Measurements from ENCODE around the gene EFCAB11. TPM values are rescaled to one million over a fixed set of nuclear protein-coding genes. Genes with fewer than 3 reads are reported as not detected.
"Not testable (repeated sequence)": the region's sequence is repeated elsewhere in the genome, so short reads cannot be mapped to it uniquely, and the experiment has no call there.

EFCAB11 gene
- total RNA-seq, 2 donors from 2014 or later = 5.8 to 7.7 TPM

GRCh38 chr14:89920056-89920455 lies 34.5 kb downstream of the EFCAB11 start:
- intact Hi-C loops (cut with DNase I, micrococcal nuclease) = no loop called here
- DNase-seq = no peak
- ATAC-seq = no peak

- ATAC-seq (no peak), DNase-seq (no peak)
- intact Hi-C loops (cut with DNase I, micrococcal nuclease) = loop anchor here (5.0 to 10.0 kb wide), 3 partner anchors 504 to 884 kb away; partner anchors contain the start of gene FOXN3 (in 1 of the 2)
Measured at GRCh38 chr14:89918721-89919120, 35.8 kb downstream of the EFCAB11 start.

- ATAC-seq = no peak
- intact Hi-C loops (cut with DNase I, micrococcal nuclease) = loop anchor here (5.0 to 10.0 kb wide), 3 partner anchors 500 to 880 kb away; partner anchors contain the start of gene FOXN3 (in 1 of the 2)
- DNase-seq = peak in 1 of 2 donors; percentile 55
Measured at GRCh38 chr14:89915114-89915878, 39.2 kb downstream of the EFCAB11 start.

- DNase-seq (no peak), ATAC-seq (no peak)
- intact Hi-C loops (cut with DNase I, micrococcal nuclease) = loop anchor here (5.0 to 10.0 kb wide), 3 partner anchors 498 to 885 kb away; partner anchors contain the start of gene FOXN3 (in 1 of the 2)
Measured at GRCh38 chr14:89912667-89913211, 41.8 kb downstream of the EFCAB11 start.

GRCh38 chr14:89912221-89912620 lies 42.3 kb downstream of the EFCAB11 start:
- intact Hi-C loops (cut with DNase I, micrococcal nuclease) = loop anchor here (5.0 to 10.0 kb wide), 3 partner anchors 497 to 885 kb away; partner anchors contain the start of gene FOXN3 (in 1 of the 2)
- no peak for DNase-seq
- ATAC-seq = no peak

- intact Hi-C loops (cut with DNase I, micrococcal nuclease) = loop anchor here (5.0 to 10.0 kb wide), 3 partner anchors 496 to 884 kb away; partner anchors contain the start of gene FOXN3 (in 1 of the 2)
- peak; percentile 28 to 40 for DNase-seq
Measured at GRCh38 chr14:89911010-89911919, 43.3 kb downstream of the EFCAB11 start.

GRCh38 chr14:89910691-89911009 lies 43.9 kb downstream of the EFCAB11 start:
- peak; percentile 90 for ATAC-seq
- intact Hi-C loops (cut with DNase I, micrococcal nuclease) = loop anchor here (5.0 to 10.0 kb wide), 3 partner anchors 496 to 883 kb away; partner anchors contain the start of gene FOXN3 (in 1 of the 2)
- peak in 1 of 2 donors; percentile 12 for DNase-seq

More at GRCh38 chr14:89911010-89911919, 43.3 kb downstream of the EFCAB11 start:
- peak; percentile 67 for ATAC-seq

GRCh38 chr14:89909586-89909985 lies 44.9 kb downstream of the EFCAB11 start:
- intact Hi-C loops (cut with DNase I, micrococcal nuclease) = no loop called here
- no peak for DNase-seq
- no peak for ATAC-seq

GRCh38 chr14:89908712-89909450 lies 45.6 kb downstream of the EFCAB11 start:
- DNase-seq (no peak), ATAC-seq (no peak)
- intact Hi-C loops (cut with DNase I, micrococcal nuclease) = no loop called here

GRCh38 chr14:89907655-89908054 lies 46.9 kb downstream of the EFCAB11 start:
- intact Hi-C loops (cut with DNase I, micrococcal nuclease) = no loop called here
- no peak for DNase-seq
- ATAC-seq = no peak

GRCh38 chr14:89906000-89906399 lies 48.5 kb downstream of the EFCAB11 start:
- intact Hi-C loops (cut with DNase I, micrococcal nuclease) = no loop called here
- no peak for ATAC-seq
- DNase-seq = no peak

- DNase-seq (no peak), ATAC-seq (no peak)
- intact Hi-C loops (cut with DNase I, micrococcal nuclease) = loop anchor here in 1 of 2 donors (5.0 kb wide), 1 partner anchor 861 kb away; no protein-coding TSS in a partner anchor
Measured at GRCh38 chr14:89903340-89903952, 51.1 kb downstream of the EFCAB11 start.

GRCh38 chr14:89902881-89903280 lies 51.6 kb downstream of the EFCAB11 start:
- intact Hi-C loops (cut with DNase I, micrococcal nuclease) = loop anchor here in 1 of 2 donors (5.0 kb wide), 1 partner anchor 861 kb away; no protein-coding TSS in a partner anchor
- ATAC-seq = no peak
- DNase-seq = no peak

GRCh38 chr14:89900802-89901201 lies 53.7 kb downstream of the EFCAB11 start:
- DNase-seq (no peak), ATAC-seq (no peak)
- intact Hi-C loops (cut with DNase I, micrococcal nuclease) = loop anchor here in 1 of 2 donors (5.0 kb wide), 1 partner anchor 859 kb away; no protein-coding TSS in a partner anchor

- peak; percentile 59 for ATAC-seq
- no peak for DNase-seq
- intact Hi-C loops (cut with DNase I, micrococcal nuclease) = loop anchor here in 1 of 2 donors (5.0 kb wide), 1 partner anchor 858 kb away; no protein-coding TSS in a partner anchor
Measured at GRCh38 chr14:89899917-89900663, 54.4 kb downstream of the EFCAB11 start.

- no peak for DNase-seq
- ATAC-seq = no peak
- intact Hi-C loops (cut with DNase I, micrococcal nuclease) = no loop called here
Measured at GRCh38 chr14:89899291-89899690, 55.2 kb downstream of the EFCAB11 start.

- ATAC-seq; intact Hi-C loops (cut with DNase I, micrococcal nuclease); DNase-seq: not testable (repeated sequence)
Measured at GRCh38 chr14:89893388-89893787, 61.1 kb downstream of the EFCAB11 start.

All from left colon (tissue), 2 donors.